Glutamatergic neuron (in vitro differentiated cells): ENCODE data around the gene BORCS6. TPM values are rescaled to one million over a fixed set of nuclear protein-coding genes. Genes with fewer than 3 reads are reported as not detected.

Source experiments
- microRNA-seq: library from miRNA; unstranded; fragments of <30 nt; microRNA quantifications from one replicate; pipeline ENCODE4, GENCODE V29; 2020; ENCODE audit not compliant: unreplicated experiment
- total RNA-seq: library from RNA; stranded (reverse); fragmentation: NEBNext Ultra II Directional; extraction: Animal tissue kit (Norgen Biotek cat#: 25700); gene quantifications from one replicate; pipeline ENCODE4 v1.2.1, GENCODE V29; 2021; ENCODE audit not compliant: unreplicated experiment

Gene BORCS6
- total RNA-seq, 1 donor from 2014 or later = 14.2 TPM

Small RNA genes within 50 kb of the gene (microRNA-seq; reads per million reads assigned to microRNA genes)
- gene MIR4521 (137 reads per million, percentile 77 among the genes with 10 or more reads in this experiment), gene MIR6883 (not detected)

Other genes with a start within 250 kb of the BORCS6 start
- not detected for gene GUCY2D, start 187.6 kb downstream of the BORCS6 start, total RNA-seq
- not detected for gene ALOX15B, start 151.1 kb downstream of the BORCS6 start, total RNA-seq
- not detected for gene ALOX12B, start 102.5 kb downstream of the BORCS6 start, total RNA-seq
- gene ALOXE3, start 71.7 kb downstream of the BORCS6 start, total RNA-seq = not detected
- gene HES7, start 66.1 kb downstream of the BORCS6 start, total RNA-seq = 2.2 TPM
- gene PER1, start 37.8 kb downstream of the BORCS6 start, total RNA-seq = 64.6 TPM
- 117 TPM for gene VAMP2, start 27.2 kb downstream of the BORCS6 start, total RNA-seq
- gene TMEM107, start 13.8 kb downstream of the BORCS6 start, total RNA-seq = 12.8 TPM
- gene AURKB, start 20.4 kb upstream of the BORCS6 start, total RNA-seq = 17.3 TPM
- gene CTC1, start 57.9 kb upstream of the BORCS6 start, total RNA-seq = 85.3 TPM
- 74.6 TPM for gene PFAS, start 59.1 kb upstream of the BORCS6 start, total RNA-seq
- 29.5 TPM for gene RANGRF, start 98.5 kb upstream of the BORCS6 start, total RNA-seq
- gene SLC25A35, start 105.2 kb upstream of the BORCS6 start, total RNA-seq = 4.0 TPM
- 0.66 TPM for gene ARHGEF15, start 120.1 kb upstream of the BORCS6 start, total RNA-seq
- gene ODF4, start 149.7 kb upstream of the BORCS6 start, total RNA-seq = not detected
- gene RPL26, start 193.0 kb upstream of the BORCS6 start, total RNA-seq = 941 TPM
- gene RNF222, start 207.6 kb upstream of the BORCS6 start, total RNA-seq = not detected
- 51.7 TPM for gene NDEL1, start 245.7 kb upstream of the BORCS6 start, total RNA-seq